Gastrocnemius medialis (tissue), 4 donors: Measurements from ENCODE around the gene EAF1. TPM values are rescaled to one million over a fixed set of nuclear protein-coding genes. Genes with fewer than 3 reads are reported as not detected.
"Not testable (repeated sequence)": the region's sequence is repeated elsewhere in the genome, so short reads cannot be mapped to it uniquely, and the experiment has no call there.

ENCODE experiments used
- ATAC-seq, 2 donors: fragments of 150-250 bp; one replicate each; pipeline ENCODE4 v1.9.1; 2016
- DNase-seq, 2 donors: peaks; one replicate each; pipeline ENCODE4 v3.0.0-alpha.2; 2019
- H3K27ac ChIP-seq, 4 donors: fragments of 200-600 bp; sonication (generic); 1 replicate in 1 of 4; 2 replicates in 3 of 4; pipeline ENCODE4 v1.5.1; 2016 to 2018; ENCODE audit warnings: mild to moderate bottlenecking in 2 of 4, moderate library complexity in 1 of 4
- H3K27me3 ChIP-seq, 3 donors: fragments of 200-600 bp; sonication (generic) in 2 of 3; 1 replicate in 1 of 3; 2 replicates in 2 of 3; pipeline versions ENCODE4 v1.5.1 to v1.6.0; 2016 to 2019; ENCODE audit warnings: mild to moderate bottlenecking in 1 of 3, moderate library complexity in 1 of 3
- H3K36me3 ChIP-seq, 2 donors: fragments of 200-600 bp; sonication (generic) in 1 of 2; one replicate each; pipeline ENCODE4 v1.5.1; 2017 to 2018
- H3K4me1 ChIP-seq, 2 donors: fragments of 200-600 bp; sonication (generic) in 1 of 2; one replicate each; pipeline ENCODE4 v1.5.1; 2016 to 2017; ENCODE audit warnings: mild to moderate bottlenecking in 2 of 2
- H3K4me3 ChIP-seq, 4 donors: fragments of 200-600 bp; sonication (generic) in 3 of 4; 1 replicate in 1 of 4; 2 replicates in 3 of 4; pipeline ENCODE4 v1.5.1; 2016 to 2019; ENCODE audit warnings: mild to moderate bottlenecking in 2 of 4
- H3K9me3 ChIP-seq, 3 donors: fragments of 200-600 bp; sonication (generic) in 2 of 3; 1 replicate in 1 of 3; 2 replicates in 2 of 3; pipeline ENCODE4 v1.5.1; 2016 to 2019
- CTCF ChIP-seq, 5 experiments: fragments of 450-650 bp in 3 of 5; fragments of 200-600 bp in 2 of 5; sonication (generic) in 2 of 5; IDR thresholded peaks in 4 of 5; conservative IDR thresholded peaks in 1 of 5; 1 replicate in 4 of 5; 2 replicates in 1 of 5; pipeline ENCODE4 v1.5.1; 2016 to 2019; ENCODE audit warnings: antibody characterized with exemption in 5 of 5, mild to moderate bottlenecking in 3 of 5, moderate library complexity in 3 of 5
- POLR2A ChIP-seq, 2 donors: fragments of 450-650 bp; IDR thresholded peaks; one replicate each; pipeline ENCODE4 v1.6.1; 2017; ENCODE audit warnings: antibody characterized with exemption in 2 of 2, mild to moderate bottlenecking in 2 of 2, moderate library complexity in 2 of 2
- in situ Hi-C, 4 donors: fragments of 200-750 bp; cut with MboI; loops; one replicate each; pipeline versions ENCODE4 v1.15.0 to v1.8.0; 2017; ENCODE audit warnings: low sequenced_read_pairs in 4 of 4
- intact Hi-C: fragments of 100-400 bp; cut with DNase I; formaldehyde crosslinking; loops from one replicate; pipeline ENCODE4 v1.15.1; 2023; ENCODE audit warnings: low total_unique reads
- total RNA-seq, 4 donors: library from RNA; depleted of rRNA; stranded (reverse); fragments of >200 nt; gene quantifications; one replicate each; pipeline versions ENCODE4 v1.1.0 to v1.2.3, GENCODE V29; 2016

EAF1 gene
- total RNA-seq, 4 donors from 2014 or later = 9.4 to 17.3 (median 10.5) TPM

DNA sequence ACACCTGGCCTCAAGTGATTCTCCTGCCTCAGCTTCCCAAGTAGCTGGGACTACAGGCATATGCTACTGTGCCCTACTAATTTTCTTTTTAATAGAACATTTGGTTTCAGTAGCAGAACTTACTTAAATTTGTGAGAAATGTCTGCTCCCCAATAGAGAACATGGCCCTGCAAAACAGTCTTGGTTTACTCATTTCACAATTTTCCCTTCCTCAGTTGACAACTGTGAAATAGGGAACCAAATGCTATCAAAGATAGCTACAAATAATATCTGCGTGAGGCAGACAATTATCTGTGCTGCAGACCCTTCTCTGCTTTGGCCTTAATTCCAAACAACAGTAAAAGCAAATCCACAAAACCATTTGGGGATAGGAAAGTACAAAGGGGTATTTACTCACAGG is 22.6 kb upstream of the EAF1 start:
- in situ Hi-C loops (loop anchor here in 3 of 4 donors (5.0 to 25.0 kb wide), 4 partner anchors 200 to 292 kb away; partner anchors contain the start of gene CAPN7 (in 2 of the 3)), intact Hi-C loops (loop anchor here (1.0 to 5.0 kb wide), 2 partner anchors 202 to 292 kb away; no protein-coding TSS in a partner anchor)
- H3K4me1 ChIP-seq = no peaks in the 10 kb centered on the region
- no peaks in the 10 kb centered on the region for H3K9me3 ChIP-seq
- no peak overlapping the region for H3K27ac ChIP-seq
- H3K27me3 ChIP-seq = no peaks in the 10 kb centered on the region
- no peak for TF ChIP-seq CTCF (IDR thresholded peaks at IDR 0.05 in 4 of 5, conservative IDR thresholded peaks at IDR 0.05 in 1 of 5)
- TF ChIP-seq POLR2A (IDR thresholded peaks at IDR 0.05) = no peak
- no peak for ATAC-seq
- H3K4me3 ChIP-seq = no peak overlapping the region
- peaks cover 0 to 1% of the 10 kb centered on the region in 2 donors for H3K36me3 ChIP-seq
- DNase-seq = no peak

GRCh38 chr3:15405448-15406050 is 21.8 kb upstream of the EAF1 start:
- intact Hi-C loops = loop anchor here (1.0 to 5.0 kb wide), 2 partner anchors 203 to 293 kb away; no protein-coding TSS in a partner anchor
- DNase-seq (no peak), ATAC-seq (peak; percentile 49 to 70)
- H3K9me3 ChIP-seq = no peaks in the 10 kb centered on the region
- H3K27ac ChIP-seq = no peak overlapping the region
- no peak overlapping the region for H3K4me3 ChIP-seq
- no peaks in the 10 kb centered on the region for H3K27me3 ChIP-seq
- in situ Hi-C loops = loop anchor here in 2 of 4 donors (10.0 to 25.0 kb wide), 3 partner anchors 201 to 293 kb away; partner anchors contain the start of gene CAPN7 (in 2 of the 2)
- peak; percentile 29 to 66 (median 44) for TF ChIP-seq CTCF (IDR thresholded peaks at IDR 0.05 in 4 of 5, conservative IDR thresholded peaks at IDR 0.05 in 1 of 5)
- no peak for TF ChIP-seq POLR2A (IDR thresholded peaks at IDR 0.05)
- no peaks in the 10 kb centered on the region for H3K4me1 ChIP-seq
- H3K36me3 ChIP-seq = peaks cover 0 to 9% of the 10 kb centered on the region in 2 donors

DNA sequence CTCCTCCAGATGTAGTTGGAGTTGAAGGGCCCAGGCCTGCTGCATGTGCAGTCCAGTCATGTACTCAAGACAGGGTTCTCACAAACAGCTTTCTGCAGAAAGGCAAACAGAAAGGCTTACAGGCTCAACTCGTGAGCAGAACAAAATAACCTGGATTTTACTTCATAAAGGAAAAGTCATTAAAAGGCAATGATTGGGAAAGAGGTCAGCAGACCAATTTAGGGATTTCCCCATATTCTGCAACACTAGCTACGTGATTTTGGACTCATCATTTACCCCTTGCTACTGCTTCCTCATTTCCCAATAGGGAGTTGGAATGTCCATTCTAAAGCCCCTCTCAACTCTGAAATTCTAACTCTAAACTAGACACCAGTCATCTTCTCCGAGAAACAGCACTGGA is 18.2 kb upstream of the EAF1 start:
- in situ Hi-C loops (loop anchor here in 2 of 4 donors (10.0 to 25.0 kb wide), 3 partner anchors 204 to 297 kb away; partner anchors contain the start of gene CAPN7 (in 2 of the 2)), intact Hi-C loops (loop anchor here (5.0 kb wide), 1 partner anchor 297 kb away; no protein-coding TSS in a partner anchor)
- peaks cover 0 to 29% of the 10 kb centered on the region in 2 donors for H3K36me3 ChIP-seq
- H3K27me3 ChIP-seq = no peaks in the 10 kb centered on the region
- no peak overlapping the region for H3K4me3 ChIP-seq
- ATAC-seq (no peak), DNase-seq (no peak)
- TF ChIP-seq CTCF (IDR thresholded peaks at IDR 0.05 in 4 of 5, conservative IDR thresholded peaks at IDR 0.05 in 1 of 5) (no peak), POLR2A (IDR thresholded peaks at IDR 0.05) (no peak)
- no peaks in the 10 kb centered on the region for H3K4me1 ChIP-seq
- no peaks in the 10 kb centered on the region for H3K9me3 ChIP-seq
- H3K27ac ChIP-seq = no peak overlapping the region

DNA sequence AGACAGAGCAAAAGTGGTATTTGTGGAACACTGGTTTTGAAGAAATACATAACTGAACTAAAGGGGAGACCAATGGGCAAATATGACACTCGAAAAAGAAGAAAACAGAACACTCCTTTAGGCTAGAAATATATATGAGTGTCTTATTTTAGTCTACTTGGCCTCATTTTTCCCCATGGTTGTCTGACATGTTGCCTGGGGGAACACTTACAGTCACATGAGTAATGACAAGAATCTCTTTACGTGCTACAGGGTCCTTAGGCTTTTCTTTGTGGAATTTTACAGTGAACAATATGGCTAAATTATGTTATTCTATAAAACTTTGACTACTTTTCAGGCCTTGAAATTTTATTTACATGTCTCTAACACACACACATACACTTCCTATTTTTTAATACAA is 17.6 kb upstream of the EAF1 start:
- peaks cover 0 to 34% of the 10 kb centered on the region in 2 donors for H3K36me3 ChIP-seq
- TF ChIP-seq POLR2A (IDR thresholded peaks at IDR 0.05) (no peak), CTCF (IDR thresholded peaks at IDR 0.05 in 4 of 5, conservative IDR thresholded peaks at IDR 0.05 in 1 of 5) (no peak)
- in situ Hi-C loops = loop anchor here in 2 of 4 donors (10.0 to 25.0 kb wide), 3 partner anchors 205 to 297 kb away; partner anchors contain the start of gene CAPN7 (in 2 of the 2)

GRCh38 chr3:15410966-15411365 is 16.4 kb upstream of the EAF1 start:
- in situ Hi-C loops = loop anchor here in 1 of 4 donors (25.0 kb wide), 1 partner anchor 299 kb away; no protein-coding TSS in a partner anchor
- intact Hi-C loops, DNase-seq, H3K27me3 ChIP-seq, H3K9me3 ChIP-seq, H3K4me3 ChIP-seq, H3K4me1 ChIP-seq, H3K27ac ChIP-seq, ATAC-seq: not testable (repeated sequence)
- H3K36me3 ChIP-seq = peaks cover 0 to 43% of the 10 kb centered on the region in 2 donors

More for the DNA sequence above, 17.6 kb upstream of the EAF1 start:
- no peak overlapping the region for H3K27ac ChIP-seq
- H3K4me1 ChIP-seq = no peaks in the 10 kb centered on the region
- DNase-seq (no peak), ATAC-seq (no peak)
- H3K9me3 ChIP-seq = no peaks in the 10 kb centered on the region
- intact Hi-C loops = loop anchor here (5.0 kb wide), 1 partner anchor 297 kb away; no protein-coding TSS in a partner anchor
- no peaks in the 10 kb centered on the region for H3K27me3 ChIP-seq
- no peak overlapping the region for H3K4me3 ChIP-seq
